ENCODE measurements around the gene ITGA3.

- TF ChIP-seq TAF1 (IDR thresholded peaks at IDR 0.05; ENCODE audit: low read depth, low read length): no peak
- no peak for TF ChIP-seq POLR2AphosphoS5 (IDR thresholded peaks at IDR 0.05; ENCODE audit: low read depth, low read length)
- no peak for TF ChIP-seq POLR2A (IDR thresholded peaks at IDR 0.05; ENCODE audit: low read depth, low read length)
- TF ChIP-seq SPI1 (IDR thresholded peaks at IDR 0.05; ENCODE audit: low read depth, low read length): no peak
- TF ChIP-seq POU2F2 (IDR thresholded peaks at IDR 0.05; ENCODE audit: low read depth, low read length): no peak
- TF ChIP-seq PAX5 (IDR thresholded peaks at IDR 0.05; ENCODE audit: insufficient read depth, low read length, severe bottlenecking): no peak
Observed at GRCh38 chr17:50047488-50048126, 8.3 kb upstream of the ITGA3 start.

Measured in GM12891 (cell line).